ENCODE data around the gene RFK.

Gene RFK

GRCh38 chr9:76377791-76378190, 16.4 kb downstream of the RFK start:
- no peak overlapping the region for H3K4me3 ChIP-seq (ENCODE audit: low read depth, low read length)
- TF ChIP-seq MYC (IDR thresholded peaks at IDR 0.05; ENCODE audit: low read depth, low read length) (no peak), POLR2A (IDR thresholded peaks at IDR 0.05; ENCODE audit: extremely low read depth, insufficient read length) (no peak), CTCF (IDR thresholded peaks at IDR 0.05; ENCODE audit: low read depth, low read length) (no peak), MAX (IDR thresholded peaks at IDR 0.05; ENCODE audit: low read depth, low read length) (no peak)
- DNase-seq (ENCODE audit: low read depth) = no peak

GRCh38 chr9:76374783-76375559, 19.3 kb downstream of the RFK start:
- no peak overlapping the region for H3K4me3 ChIP-seq (ENCODE audit: low read depth, low read length)
- TF ChIP-seq MYC (IDR thresholded peaks at IDR 0.05; ENCODE audit: low read depth, low read length) (no peak), CTCF (IDR thresholded peaks at IDR 0.05; ENCODE audit: low read depth, low read length) (no peak), POLR2A (IDR thresholded peaks at IDR 0.05; ENCODE audit: extremely low read depth, insufficient read length) (no peak)
- no peak for DNase-seq (ENCODE audit: low read depth)

GRCh38 chr9:76373784-76374474, 20.3 kb downstream of the RFK start:
- no peak for DNase-seq (ENCODE audit: low read depth)
- TF ChIP-seq MAX (IDR thresholded peaks at IDR 0.05; ENCODE audit: low read depth, low read length) = no peak
- no peak for TF ChIP-seq CTCF (IDR thresholded peaks at IDR 0.05; ENCODE audit: low read depth, low read length)
- no peak for TF ChIP-seq MYC (IDR thresholded peaks at IDR 0.05; ENCODE audit: low read depth, low read length)
- H3K4me3 ChIP-seq (ENCODE audit: low read depth, low read length) = no peak overlapping the region

- H3K4me3 ChIP-seq (ENCODE audit: low read depth, low read length) = no peak overlapping the region
- no peak for DNase-seq (ENCODE audit: low read depth)
- TF ChIP-seq MAX (IDR thresholded peaks at IDR 0.05; ENCODE audit: low read depth, low read length) (no peak), POLR2A (IDR thresholded peaks at IDR 0.05; ENCODE audit: extremely low read depth, insufficient read length) (no peak), MYC (IDR thresholded peaks at IDR 0.05; ENCODE audit: low read depth, low read length) (no peak), CTCF (IDR thresholded peaks at IDR 0.05; ENCODE audit: low read depth, low read length) (no peak)
Measured at GRCh38 chr9:76373173-76373783, 20.9 kb downstream of the RFK start.

GRCh38 chr9:76372336-76372735, 21.9 kb downstream of the RFK start:
- no peak for DNase-seq (ENCODE audit: low read depth)
- TF ChIP-seq CTCF (IDR thresholded peaks at IDR 0.05; ENCODE audit: low read depth, low read length) (no peak), MYC (IDR thresholded peaks at IDR 0.05; ENCODE audit: low read depth, low read length) (no peak), MAX (IDR thresholded peaks at IDR 0.05; ENCODE audit: low read depth, low read length) (no peak), POLR2A (IDR thresholded peaks at IDR 0.05; ENCODE audit: extremely low read depth, insufficient read length) (no peak)
- H3K4me3 ChIP-seq (ENCODE audit: low read depth, low read length) = no peak overlapping the region
